Liver (tissue), 9 donors: ENCODE results near the gene SRPX2. TPM values are rescaled to one million over a fixed set of nuclear protein-coding genes. Genes with fewer than 3 reads are reported as not detected.
"Not testable (repeated sequence)": the region's sequence is repeated elsewhere in the genome, so short reads cannot be mapped to it uniquely, and the experiment has no call there.

Source experiments
- DNase-seq: peaks from one replicate; pipeline ENCODE4 v3.0.0-alpha.2; 2017; ENCODE audit warnings: low spot score
- H3K27ac ChIP-seq, 2 donors: one replicate each; pipeline ENCODE4 v1.7.0; 2013; ENCODE audit warnings: inconsistent platforms in 2 of 2, low read length in 2 of 2, control low read depth in 1 of 2, low read depth in 1 of 2, mild to moderate bottlenecking in 1 of 2
- H3K27me3 ChIP-seq, 4 donors: one replicate each; pipeline versions ENCODE4 v1.6.1 to v1.7.0; 2013; ENCODE audit warnings: low read length in 3 of 4, inconsistent platforms in 1 of 4, mild to moderate bottlenecking in 1 of 4, moderate library complexity in 1 of 4; ENCODE audit not compliant: control insufficient read depth in 4 of 4, insufficient read depth in 4 of 4
- H3K36me3 ChIP-seq, 4 donors: one replicate each; pipeline versions ENCODE4 v1.6.1 to v1.7.0; 2013; ENCODE audit warnings: low read length in 3 of 4, mild to moderate bottlenecking in 3 of 4, low read depth in 1 of 4, moderate library complexity in 1 of 4; ENCODE audit not compliant: control insufficient read depth in 4 of 4, insufficient read depth in 3 of 4
- H3K4me1 ChIP-seq, 4 donors: one replicate each; pipeline versions ENCODE4 v1.6.1 to v1.7.0; 2013; ENCODE audit warnings: low read length in 3 of 4, mild to moderate bottlenecking in 3 of 4, moderate library complexity in 1 of 4; ENCODE audit not compliant: control insufficient read depth in 4 of 4, insufficient read depth in 4 of 4
- H3K4me3 ChIP-seq, 3 donors: one replicate each; pipeline versions ENCODE4 v1.6.1 to v1.7.0; 2013; ENCODE audit warnings: low read length in 3 of 3, control low read depth in 1 of 3, low read depth in 1 of 3, mild to moderate bottlenecking in 1 of 3
- H3K9ac ChIP-seq, 2 donors: one replicate each; pipeline ENCODE4 v1.7.0; 2013; ENCODE audit warnings: low read length in 2 of 2, mild to moderate bottlenecking in 2 of 2, moderate library complexity in 2 of 2, control low read depth in 1 of 2, low read depth in 1 of 2
- H3K9me3 ChIP-seq, 4 donors: one replicate each; pipeline versions ENCODE4 v1.6.1 to v1.7.0; 2013; ENCODE audit warnings: low read length in 3 of 4; ENCODE audit not compliant: control insufficient read depth in 4 of 4
- FOXA2 ChIP-seq: IDR thresholded peaks from 2 replicates; pipeline ENCODE4 v1.6.1; 2016; ENCODE audit warnings: antibody characterized with exemption
- HNF4A ChIP-seq, 2 donors: conservative IDR thresholded peaks; 2 replicates each; pipeline ENCODE4 v1.6.1; 2016; ENCODE audit warnings: antibody characterized with exemption in 2 of 2, mild to moderate bottlenecking in 2 of 2
- HNF4G ChIP-seq: IDR thresholded peaks from 2 replicates; pipeline ENCODE4 v1.6.1; 2016; ENCODE audit warnings: antibody characterized with exemption
- NR2F2 ChIP-seq: IDR thresholded peaks from 2 replicates; pipeline ENCODE4 v1.6.1; 2016; ENCODE audit warnings: antibody characterized with exemption
- SP1 ChIP-seq: IDR thresholded peaks from 2 replicates; pipeline ENCODE4 v1.6.1; 2018; ENCODE audit warnings: antibody characterized with exemption, mild to moderate bottlenecking
- YY1 ChIP-seq: IDR thresholded peaks from 2 replicates; pipeline ENCODE4 v1.6.1; 2016; ENCODE audit warnings: antibody characterized with exemption, mild to moderate bottlenecking
- WGBS: extraction: QIAGEN DNeasy Blood & Tissue Kit; methylation state at CpG from one replicate; pipeline ENCODE4 v1.1.7; 2013; 5-methylcytosine and 5-hydroxymethylcytosine counted together
- polyA plus RNA-seq, 2 donors: library from polyadenylated mRNA; stranded (reverse) in 1 of 2; unstranded in 1 of 2; fragments of 200-250 nt in 1 of 2; fragments of >200 nt in 1 of 2; fragmentation: Nextera tagmentation in 1 of 2; extraction: Ambion mirVana in 1 of 2; gene quantifications; one replicate each; pipeline versions ENCODE4 v1.2.1 to v1.2.3, GENCODE V29; 2013 to 2015
- total RNA-seq, 2 donors: library from RNA; depleted of rRNA; stranded (reverse); fragments of >200 nt; gene quantifications; one replicate each; pipeline ENCODE4 v1.2.3, GENCODE V29; 2014
- TF ChIP-seq, protein P1 (sequence below): IDR thresholded peaks from 2 replicates; pipeline ENCODE4 v1.6.1; 2016; ENCODE audit warnings: antibody characterized with exemption
- TF ChIP-seq, protein P2 (sequence below): IDR thresholded peaks from 2 replicates; pipeline ENCODE4 v1.6.1; 2016; ENCODE audit warnings: antibody characterized with exemption
- TF ChIP-seq, protein P3 (sequence below): IDR thresholded peaks from 2 replicates; pipeline ENCODE4 v1.6.1; 2016; ENCODE audit warnings: antibody characterized with exemption
- donor health status: healthy.
- donor health status: healthy.
- donor health status: healthy.
- donor health status: healthy.
- donor health status: healthy.

SRPX2 gene
- total and polyA plus RNA-seq, 4 donors, result 0.47 to 7.8 (median 4.7) TPM

DNA sequence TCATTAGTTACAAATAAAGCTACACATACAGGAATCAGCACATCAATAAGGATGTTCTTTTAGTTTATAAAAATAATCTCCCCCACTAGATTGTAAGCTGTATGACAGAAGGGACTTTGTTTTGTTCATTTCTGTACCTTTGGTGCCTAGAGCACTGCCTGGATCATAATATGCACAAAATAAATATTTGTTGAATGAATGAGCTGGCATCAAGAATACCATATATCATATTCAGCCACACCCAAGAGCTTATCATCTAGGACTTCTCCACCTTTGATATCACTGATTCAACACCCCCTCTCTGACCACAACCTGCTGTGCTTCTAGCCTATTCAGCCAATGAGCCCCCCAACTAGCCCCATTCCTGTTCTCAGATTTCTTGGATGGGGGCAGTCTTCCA is 77.3 kb downstream of the SRPX2 start:
- Histone ChIP-seq H3K9ac (no peak overlapping the region), H3K4me1 (peaks cover 0 to 3% (median 0%) of the 10 kb centered on the region in 4 donors), H3K9me3 (no peaks in the 10 kb centered on the region), H3K27ac (no peak overlapping the region), H3K27me3 (no peaks in the 10 kb centered on the region), H3K4me3 (no peak overlapping the region), H3K36me3 (no peaks in the 10 kb centered on the region)
- TF ChIP-seq YY1 (no peak), HNF4A (conservative IDR thresholded peaks at IDR 0.05) (no peak), NR2F2 (no peak), FOXA2 (no peak), HNF4G (no peak), SP1 (no peak)
- TF ChIP-seq, protein P1, sequence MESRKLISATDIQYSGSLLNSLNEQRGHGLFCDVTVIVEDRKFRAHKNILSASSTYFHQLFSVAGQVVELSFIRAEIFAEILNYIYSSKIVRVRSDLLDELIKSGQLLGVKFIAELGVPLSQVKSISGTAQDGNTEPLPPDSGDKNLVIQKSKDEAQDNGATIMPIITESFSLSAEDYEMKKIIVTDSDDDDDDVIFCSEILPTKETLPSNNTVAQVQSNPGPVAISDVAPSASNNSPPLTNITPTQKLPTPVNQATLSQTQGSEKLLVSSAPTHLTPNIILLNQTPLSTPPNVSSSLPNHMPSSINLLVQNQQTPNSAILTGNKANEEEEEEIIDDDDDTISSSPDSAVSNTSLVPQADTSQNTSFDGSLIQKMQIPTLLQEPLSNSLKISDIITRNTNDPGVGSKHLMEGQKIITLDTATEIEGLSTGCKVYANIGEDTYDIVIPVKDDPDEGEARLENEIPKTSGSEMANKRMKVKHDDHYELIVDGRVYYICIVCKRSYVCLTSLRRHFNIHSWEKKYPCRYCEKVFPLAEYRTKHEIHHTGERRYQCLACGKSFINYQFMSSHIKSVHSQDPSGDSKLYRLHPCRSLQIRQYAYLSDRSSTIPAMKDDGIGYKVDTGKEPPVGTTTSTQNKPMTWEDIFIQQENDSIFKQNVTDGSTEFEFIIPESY, result no peak
- TF ChIP-seq, protein P2, sequence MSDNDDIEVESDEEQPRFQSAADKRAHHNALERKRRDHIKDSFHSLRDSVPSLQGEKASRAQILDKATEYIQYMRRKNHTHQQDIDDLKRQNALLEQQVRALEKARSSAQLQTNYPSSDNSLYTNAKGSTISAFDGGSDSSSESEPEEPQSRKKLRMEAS, result no peak
- TF ChIP-seq, protein P3, sequence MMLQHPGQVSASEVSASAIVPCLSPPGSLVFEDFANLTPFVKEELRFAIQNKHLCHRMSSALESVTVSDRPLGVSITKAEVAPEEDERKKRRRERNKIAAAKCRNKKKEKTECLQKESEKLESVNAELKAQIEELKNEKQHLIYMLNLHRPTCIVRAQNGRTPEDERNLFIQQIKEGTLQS, result no peak
- DNase-seq, result no peak

DNA sequence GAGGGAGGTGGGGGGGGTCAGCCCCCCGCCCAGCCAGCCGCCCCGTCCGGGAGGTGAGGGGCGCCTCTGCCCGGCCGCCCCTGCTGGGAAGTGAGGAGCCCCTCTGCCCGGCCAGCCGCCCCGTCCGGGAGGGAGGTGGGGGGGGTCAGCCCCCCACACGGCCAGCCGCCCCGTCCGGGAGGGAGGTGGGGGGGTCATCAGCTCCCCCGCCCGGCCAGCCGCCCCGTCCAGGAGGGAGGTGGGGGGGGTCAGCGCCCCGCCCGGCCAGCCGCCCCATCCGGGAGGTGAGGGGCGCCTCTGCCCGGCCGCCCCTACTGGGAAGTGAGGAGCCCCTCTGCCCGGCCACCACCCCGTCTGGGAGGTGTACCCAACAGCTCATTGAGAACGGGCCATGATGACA is 80.0 kb downstream of the SRPX2 start:
- not testable (repeated sequence) for H3K9ac ChIP-seq, DNase-seq, H3K4me3 ChIP-seq, H3K9me3 ChIP-seq, H3K36me3 ChIP-seq, H3K27ac ChIP-seq, H3K4me1 ChIP-seq, H3K27me3 ChIP-seq
- WGBS, result 96% methylated on average over 17 of the region's 30 CpGs

Other genes with a start within 250 kb of the SRPX2 start
- gene PCDH19, start 233.9 kb upstream of the SRPX2 start, total RNA-seq, result under 1 TPM in 1 of 2 donors, not detected in 1; 0.17 TPM
- under 1 TPM; 0.03 to 0.44 TPM for gene PCDH19, start 233.9 kb upstream of the SRPX2 start, polyA plus RNA-seq
- gene TNMD, start 59.3 kb upstream of the SRPX2 start, total RNA-seq, result not detected
- not detected for gene TNMD, start 59.3 kb upstream of the SRPX2 start, polyA plus RNA-seq
- 10 to 100 TPM; 44.2 to 65.0 TPM for gene TSPAN6, start 7.4 kb upstream of the SRPX2 start, total RNA-seq
- gene TSPAN6, start 7.4 kb upstream of the SRPX2 start, polyA plus RNA-seq, result 10 to 100 TPM; 42.6 to 97.6 TPM
- 10 to 100 TPM in 1 of 2 donors, 1 to 10 TPM in 1; 5.2 to 26.2 TPM for gene SYTL4, start 87.9 kb downstream of the SRPX2 start, total RNA-seq
- 10 to 100 TPM in 1 of 2 donors, 1 to 10 TPM in 1; 9.5 to 10.9 TPM for gene SYTL4, start 87.9 kb downstream of the SRPX2 start, polyA plus RNA-seq
- 10 to 100 TPM in 1 of 2 donors, 1 to 10 TPM in 1; 6.3 to 11.8 TPM for gene CSTF2, start 176.2 kb downstream of the SRPX2 start, total RNA-seq
- 1 to 10 TPM; 3.9 to 4.3 TPM for gene CSTF2, start 176.2 kb downstream of the SRPX2 start, polyA plus RNA-seq
- not detected for gene NOX1, start 230.2 kb downstream of the SRPX2 start, total RNA-seq
- under 1 TPM in 1 of 2 donors, not detected in 1; 0.36 TPM for gene NOX1, start 230.2 kb downstream of the SRPX2 start, polyA plus RNA-seq